HG03064 (cell line): Measurements from ENCODE around the gene BCR.

Experiments
- ATAC-seq: cut with Tn5 transposase; IDR thresholded peaks from one replicate; pipeline ENCODE4 v1.9.1; 2021; ENCODE audit warnings: low read depth; ENCODE audit not compliant: unreplicated experiment

BCR gene

DNA sequence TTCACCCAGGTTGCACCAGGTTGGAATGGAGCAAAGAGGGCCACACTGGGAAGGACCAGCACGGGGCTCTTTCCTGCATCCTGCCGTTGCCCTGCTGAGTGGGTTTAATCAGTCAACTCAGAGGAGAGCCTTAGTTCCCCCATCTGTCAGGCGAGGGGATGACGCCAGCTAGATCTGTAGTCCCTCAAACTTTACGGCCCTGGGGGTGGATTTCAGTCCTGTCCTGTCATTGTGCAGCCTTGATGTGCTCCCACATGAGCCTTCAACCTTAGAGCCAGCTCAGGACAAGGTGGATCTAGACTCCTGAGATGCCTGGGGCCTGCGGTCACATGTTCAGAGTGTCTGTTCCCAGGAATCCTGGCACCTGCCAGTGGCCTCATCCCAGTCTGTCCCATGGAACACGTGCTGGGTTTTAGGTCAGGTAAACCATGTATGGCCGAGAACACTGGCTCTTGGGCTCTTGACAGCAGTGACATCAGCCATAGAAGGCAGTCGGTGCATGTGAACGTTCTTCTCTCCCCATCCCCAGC, 104.3 kb downstream of the BCR start:
- ATAC-seq, result no peak

- ATAC-seq, result no peak
Measured at GRCh38 chr22:23285236-23285635, 104.9 kb downstream of the BCR start.

DNA sequence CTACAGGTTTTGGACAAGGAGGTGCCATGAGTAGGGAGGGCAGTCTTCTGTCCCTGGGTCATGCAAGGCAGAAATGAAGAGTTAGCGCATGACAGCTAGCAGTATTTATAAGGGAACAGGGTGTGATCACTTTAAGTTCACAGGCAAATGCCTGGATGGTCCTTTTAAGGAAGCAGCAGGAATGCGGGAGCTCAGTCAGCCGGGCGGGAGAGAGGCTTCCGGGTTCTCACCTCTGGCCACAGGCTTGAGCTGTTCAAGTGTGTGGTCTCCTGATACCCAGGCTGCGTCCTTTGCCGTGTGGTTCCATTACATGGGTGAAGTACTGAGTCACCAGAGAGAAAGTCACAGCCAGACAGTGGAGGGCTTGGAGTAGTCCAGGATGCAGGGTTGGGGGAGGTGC, 105.4 kb downstream of the BCR start:
- ATAC-seq, result no peak

DNA sequence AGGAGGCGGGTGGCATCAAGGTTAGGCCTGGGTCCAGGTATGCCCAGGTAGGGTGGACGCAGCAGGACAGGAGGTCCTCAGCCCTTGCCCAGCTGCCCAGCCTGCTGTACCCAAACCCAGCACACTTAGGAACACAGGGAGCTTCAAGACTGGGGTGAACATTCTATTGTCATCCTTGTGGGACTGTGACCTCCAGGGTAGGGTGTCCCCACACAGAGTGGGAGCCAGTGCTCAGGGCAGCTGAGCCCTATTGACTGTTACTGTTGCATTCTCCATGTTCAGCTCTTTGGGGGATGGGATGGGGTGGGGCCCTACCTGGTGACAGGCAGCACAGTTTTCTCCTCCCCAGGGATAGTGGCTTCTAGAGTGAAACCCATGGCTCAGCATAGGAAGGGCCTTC, 106.0 kb downstream of the BCR start:
- no peak for ATAC-seq

DNA sequence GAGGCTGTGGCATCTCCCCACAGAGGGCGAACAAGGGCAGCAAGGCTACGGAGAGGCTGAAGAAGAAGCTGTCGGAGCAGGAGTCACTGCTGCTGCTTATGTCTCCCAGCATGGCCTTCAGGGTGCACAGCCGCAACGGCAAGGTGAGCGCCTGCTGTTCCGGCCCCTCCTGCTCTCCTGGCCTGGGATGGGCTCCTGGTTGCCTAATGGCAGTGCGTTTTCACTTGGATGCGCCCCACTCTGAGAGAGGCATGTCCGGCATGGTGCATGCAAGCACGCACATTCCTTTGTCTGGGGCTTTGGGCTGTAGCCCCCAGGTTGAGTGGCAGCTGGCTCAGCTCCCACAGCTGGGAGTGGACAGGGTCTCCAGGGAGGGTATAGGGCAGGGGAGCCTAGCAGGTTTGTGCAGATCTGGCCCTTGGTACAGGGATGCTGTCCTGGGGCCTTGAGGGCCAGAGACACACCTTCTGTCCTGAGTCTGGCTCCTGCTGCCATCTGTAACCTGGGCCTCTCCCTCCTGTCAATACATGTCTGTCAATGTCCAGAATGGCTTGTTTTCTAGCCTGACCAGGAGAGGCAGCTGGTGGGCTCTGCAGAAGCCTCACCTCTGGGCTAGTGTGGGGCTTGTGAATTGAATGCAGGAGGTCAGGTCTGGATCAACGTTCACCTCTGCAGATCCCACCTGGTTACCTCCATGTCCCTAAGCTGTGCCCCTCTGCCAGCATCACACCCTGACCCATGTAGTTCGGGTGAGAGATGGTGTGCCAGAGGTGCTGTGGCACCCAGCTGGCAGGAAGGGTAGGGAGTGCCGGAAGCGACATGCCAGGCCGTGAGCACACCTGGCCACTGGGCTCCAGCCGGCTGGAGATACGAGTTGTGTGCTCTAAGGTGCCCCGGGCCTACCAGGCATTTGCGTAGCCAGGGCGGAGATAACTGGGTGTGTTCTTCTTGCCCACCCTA, 107.1 kb downstream of the BCR start:
- ATAC-seq, result no peak

DNA sequence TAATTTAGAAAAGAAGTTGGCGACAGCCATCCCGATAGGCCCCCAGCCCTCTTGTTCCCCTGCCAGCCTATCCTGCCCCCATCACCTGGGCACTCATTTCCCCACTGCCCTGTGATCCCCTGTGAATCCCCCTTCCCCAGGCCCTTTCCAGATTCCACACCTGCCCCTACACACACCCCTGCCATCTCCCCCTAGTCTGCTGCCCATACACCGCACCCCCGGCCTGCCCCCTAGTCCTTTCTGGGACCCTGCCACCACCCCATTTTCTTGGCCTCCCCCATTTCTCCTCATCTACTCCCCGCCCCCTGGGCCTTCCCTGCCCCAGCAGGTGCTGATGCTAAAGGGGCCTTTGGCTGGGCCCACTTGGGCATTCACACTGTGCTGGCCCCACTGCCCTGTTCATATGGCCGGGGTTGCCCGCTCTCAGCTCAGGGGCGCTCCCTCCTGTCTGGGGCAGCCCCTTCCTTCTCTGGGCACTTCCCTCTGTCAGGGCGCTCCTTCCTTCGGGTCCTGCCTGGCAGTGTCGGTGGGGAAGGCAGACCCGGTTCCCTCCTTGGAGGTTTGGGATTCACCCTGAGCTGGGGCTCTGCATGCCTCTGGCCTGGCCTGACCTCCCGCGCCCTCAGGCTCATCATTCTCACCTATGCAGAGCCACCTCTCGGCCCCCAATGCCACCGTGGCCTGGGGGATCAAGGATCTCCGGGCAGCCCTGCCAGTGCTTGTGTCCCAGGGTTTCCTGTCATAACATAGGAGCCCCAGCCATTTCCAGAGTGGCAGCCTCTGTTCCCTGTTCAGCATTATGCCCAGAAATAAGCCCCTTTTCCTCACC, 108.2 kb downstream of the BCR start:
- ATAC-seq, result no peak

DNA sequence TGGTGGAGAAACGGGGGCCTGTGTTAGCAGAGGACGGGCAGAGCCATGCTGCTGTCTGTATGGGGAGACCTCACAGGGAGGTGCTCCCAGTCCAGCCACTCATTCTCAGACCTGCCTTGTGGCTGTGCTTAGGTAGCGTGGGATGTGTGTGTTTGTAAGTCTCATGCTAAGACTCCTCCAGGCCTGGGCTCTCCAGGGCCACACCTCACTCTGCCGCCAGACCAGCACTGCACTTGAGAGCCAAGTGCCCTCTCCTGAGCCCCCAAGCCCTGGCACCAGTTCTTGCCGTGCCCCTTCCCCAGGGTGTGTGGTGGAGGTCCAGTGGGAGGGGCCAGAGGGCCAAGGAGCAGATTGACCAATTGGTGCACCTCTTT, 108.8 kb downstream of the BCR start:
- ATAC-seq, result no peak

GRCh38 chr22:23289851-23290724, 109.8 kb downstream of the BCR start:
- no peak for ATAC-seq

DNA sequence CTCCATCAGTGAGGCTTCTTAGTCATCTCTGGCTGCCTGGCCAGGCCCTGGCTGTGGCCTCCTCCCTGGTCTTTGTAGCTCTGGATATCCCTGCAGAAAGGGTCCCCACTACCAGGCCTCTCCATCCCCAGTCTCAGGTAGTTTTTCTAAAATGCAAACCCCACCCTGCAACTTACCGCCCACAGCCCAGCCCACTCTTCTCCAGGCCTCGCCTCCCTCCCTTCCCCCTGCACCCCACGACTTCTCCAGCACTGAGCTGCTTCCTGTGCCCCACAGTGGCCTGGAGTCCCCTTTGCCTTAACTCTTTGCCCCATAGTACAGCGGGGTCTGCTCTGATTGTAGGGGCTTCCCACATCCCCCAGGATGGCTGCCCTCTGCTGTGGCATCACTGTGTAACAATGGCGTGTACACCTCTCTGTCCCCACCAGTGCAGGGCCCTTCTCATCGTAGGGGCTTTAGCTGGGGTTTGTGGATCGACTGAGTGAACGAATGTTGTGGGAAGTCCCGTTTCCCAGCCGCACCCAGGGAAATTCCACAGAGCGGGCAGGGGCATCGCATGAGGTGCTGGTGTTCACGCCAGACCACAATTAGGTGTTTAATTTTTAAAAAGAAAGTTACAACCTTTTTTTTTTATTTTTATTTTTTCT, 111.6 kb downstream of the BCR start:
- no peak for ATAC-seq

DNA sequence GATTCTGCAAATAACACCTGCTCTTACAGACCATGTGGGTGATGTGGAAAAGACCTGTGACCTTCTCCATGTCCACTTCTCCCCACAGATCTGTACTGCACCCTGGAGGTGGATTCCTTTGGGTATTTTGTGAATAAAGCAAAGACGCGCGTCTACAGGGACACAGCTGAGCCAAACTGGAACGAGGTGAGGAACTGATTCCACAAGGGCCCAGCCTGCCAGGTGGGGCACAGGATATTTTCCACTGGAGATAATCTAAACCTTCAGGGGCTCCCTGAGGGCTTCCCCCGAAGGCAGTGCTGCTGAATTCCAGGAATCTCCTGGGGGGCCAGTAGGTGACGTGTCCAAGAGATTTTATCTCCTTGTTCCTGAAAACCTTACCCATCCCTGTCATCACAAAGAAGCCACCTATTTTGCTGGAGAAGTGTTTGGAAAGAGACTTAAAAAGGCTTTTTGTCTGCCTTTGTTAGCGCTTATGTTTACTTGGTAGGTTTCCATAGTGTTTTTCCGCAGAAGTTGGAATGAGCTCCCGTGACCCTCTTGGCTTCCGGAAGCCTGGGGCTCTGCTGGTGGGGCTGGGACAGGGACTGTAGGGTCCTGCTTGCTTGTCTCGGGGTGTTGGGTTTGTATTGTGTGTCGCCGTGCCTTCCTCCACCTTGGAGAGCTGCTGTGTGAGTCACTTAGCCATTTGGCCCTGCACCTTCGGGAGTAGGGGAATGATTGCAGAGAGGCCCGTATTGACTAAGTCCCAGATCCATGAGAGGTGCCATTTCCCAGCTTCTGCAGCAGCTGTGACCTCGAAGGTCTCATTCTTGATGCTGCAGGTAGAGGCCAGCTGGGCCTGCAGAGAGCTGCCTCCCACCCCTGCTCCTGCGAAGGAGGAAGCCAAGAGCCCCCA, 112.4 kb downstream of the BCR start:
- ATAC-seq, result no peak

GRCh38 chr22:23293720-23294119, 113.4 kb downstream of the BCR start:
- no peak for ATAC-seq

DNA sequence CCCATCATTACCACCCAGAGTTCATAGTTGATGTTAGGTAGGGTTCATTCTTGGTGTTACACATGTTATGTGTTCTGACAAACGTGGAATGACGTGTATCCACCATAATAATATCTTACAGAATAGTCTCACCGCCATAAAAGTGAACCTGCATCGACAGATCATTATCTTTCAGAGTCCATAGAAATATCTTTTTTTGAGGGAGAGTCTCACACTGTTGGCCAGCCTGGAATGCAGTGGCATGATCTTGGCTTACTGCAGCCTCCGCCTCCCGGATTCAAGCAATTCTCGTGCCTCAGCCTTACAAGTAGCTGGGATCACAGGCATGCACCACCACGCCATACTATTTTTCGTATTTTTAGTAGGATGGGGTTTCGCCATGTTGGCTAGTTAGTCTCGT, 113.9 kb downstream of the BCR start:
- ATAC-seq, result no peak

GRCh38 chr22:23300476-23300875, 120.2 kb downstream of the BCR start:
- ATAC-seq, result no peak

GRCh38 chr22:23301591-23301990, 121.3 kb downstream of the BCR start:
- ATAC-seq, result no peak

- ATAC-seq, result no peak
Measured at GRCh38 chr22:23302171-23303002, 122.1 kb downstream of the BCR start.

- ATAC-seq, result no peak
Measured at GRCh38 chr22:23305321-23305910, 125.1 kb downstream of the BCR start.

- no peak for ATAC-seq
Measured at GRCh38 chr22:23305922-23306374, 125.6 kb downstream of the BCR start.
